Measurements from ENCODE around the gene BANF2.

DNA sequence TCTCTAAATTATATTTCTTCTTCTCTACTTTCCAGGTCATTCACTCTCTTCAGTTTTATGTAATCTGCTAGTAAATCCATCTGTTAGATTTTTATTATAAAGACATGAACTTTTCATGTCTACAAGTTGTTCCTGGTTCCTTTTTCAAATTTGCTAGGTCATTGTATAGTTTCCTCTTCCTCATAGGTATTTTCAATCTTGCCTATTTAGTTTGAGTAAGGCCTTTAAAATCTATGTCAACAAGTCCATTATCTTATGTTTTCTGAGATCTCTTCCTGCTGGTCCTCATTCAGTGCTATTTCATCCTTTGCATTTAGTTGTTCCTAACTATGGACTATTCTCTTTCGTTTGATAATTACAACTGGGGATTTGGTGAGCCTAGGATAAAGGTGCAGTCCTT is 28.8 kb upstream of the BANF2 start:
- TF ChIP-seq, protein P1, sequence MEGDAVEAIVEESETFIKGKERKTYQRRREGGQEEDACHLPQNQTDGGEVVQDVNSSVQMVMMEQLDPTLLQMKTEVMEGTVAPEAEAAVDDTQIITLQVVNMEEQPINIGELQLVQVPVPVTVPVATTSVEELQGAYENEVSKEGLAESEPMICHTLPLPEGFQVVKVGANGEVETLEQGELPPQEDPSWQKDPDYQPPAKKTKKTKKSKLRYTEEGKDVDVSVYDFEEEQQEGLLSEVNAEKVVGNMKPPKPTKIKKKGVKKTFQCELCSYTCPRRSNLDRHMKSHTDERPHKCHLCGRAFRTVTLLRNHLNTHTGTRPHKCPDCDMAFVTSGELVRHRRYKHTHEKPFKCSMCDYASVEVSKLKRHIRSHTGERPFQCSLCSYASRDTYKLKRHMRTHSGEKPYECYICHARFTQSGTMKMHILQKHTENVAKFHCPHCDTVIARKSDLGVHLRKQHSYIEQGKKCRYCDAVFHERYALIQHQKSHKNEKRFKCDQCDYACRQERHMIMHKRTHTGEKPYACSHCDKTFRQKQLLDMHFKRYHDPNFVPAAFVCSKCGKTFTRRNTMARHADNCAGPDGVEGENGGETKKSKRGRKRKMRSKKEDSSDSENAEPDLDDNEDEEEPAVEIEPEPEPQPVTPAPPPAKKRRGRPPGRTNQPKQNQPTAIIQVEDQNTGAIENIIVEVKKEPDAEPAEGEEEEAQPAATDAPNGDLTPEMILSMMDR (IDR thresholded peaks at IDR 0.05) = no peak
- no peak for TF ChIP-seq POLR2A (IDR thresholded peaks at IDR 0.05)

All from testis (tissue), 2 donors.